HepG2 (cell line): ENCODE results near the gene CLTCL1.

Experiments used
- GABPA ChIP-seq, 2 experiments: IDR thresholded peaks; 2 replicates each; pipeline ENCODE4 v1.6.1; 2011 to 2016; ENCODE audit warnings: low read depth in 2 of 2, low read length in 1 of 2, missing biosample characterization in 1 of 2, missing genetic modification characterization in 1 of 2
- NFKBIZ ChIP-seq: IDR thresholded peaks from 2 replicates; pipeline ENCODE4 v1.6.1; 2018; ENCODE audit warnings: missing genetic modification reagents, missing compliant biosample characterization
- PRPF4 ChIP-seq: fragments of 200-400 bp; formaldehyde crosslinking; IDR thresholded peaks from 2 replicates; pipeline ENCODE4 v1.6.1; 2016; ENCODE audit warnings: low read length, low read depth; ENCODE audit not compliant: poor library complexity, severe bottlenecking
- SMC3 ChIP-seq: IDR thresholded peaks from 2 replicates; pipeline ENCODE4 v1.6.1; 2011; ENCODE audit warnings: low read length, improper control_type of control experiment
- TCF7L2 ChIP-seq: IDR thresholded peaks from 2 replicates; pipeline ENCODE4 v1.6.1; 2011; ENCODE audit warnings: mild to moderate bottlenecking, low read depth, low read length, moderate library complexity
- ZNF17 ChIP-seq: sonication (generic); formaldehyde crosslinking; IDR thresholded peaks from 2 replicates; pipeline ENCODE4 v1.5.0; 2020; ENCODE audit warnings: mild to moderate bottlenecking, missing genetic modification reagents
- ZNF383 ChIP-seq: sonication (generic); formaldehyde crosslinking; IDR thresholded peaks from 2 replicates; pipeline ENCODE4 v1.4.0; 2020; ENCODE audit warnings: missing genetic modification reagents, mild to moderate bottlenecking, borderline replicate concordance
- ZNF496 ChIP-seq: sonication (generic); formaldehyde crosslinking; IDR thresholded peaks from 2 replicates; pipeline ENCODE4 v1.8.1; 2023; ENCODE audit warnings: mild to moderate bottlenecking, moderate library complexity, missing genetic modification reagents; ENCODE audit not compliant: insufficient replicate concordance
- TF ChIP-seq, protein P1 (sequence below): sonication (generic); formaldehyde crosslinking; IDR thresholded peaks from 2 replicates; pipeline ENCODE4 v1.4.0; 2020; ENCODE audit warnings: missing genetic modification reagents

DNA sequence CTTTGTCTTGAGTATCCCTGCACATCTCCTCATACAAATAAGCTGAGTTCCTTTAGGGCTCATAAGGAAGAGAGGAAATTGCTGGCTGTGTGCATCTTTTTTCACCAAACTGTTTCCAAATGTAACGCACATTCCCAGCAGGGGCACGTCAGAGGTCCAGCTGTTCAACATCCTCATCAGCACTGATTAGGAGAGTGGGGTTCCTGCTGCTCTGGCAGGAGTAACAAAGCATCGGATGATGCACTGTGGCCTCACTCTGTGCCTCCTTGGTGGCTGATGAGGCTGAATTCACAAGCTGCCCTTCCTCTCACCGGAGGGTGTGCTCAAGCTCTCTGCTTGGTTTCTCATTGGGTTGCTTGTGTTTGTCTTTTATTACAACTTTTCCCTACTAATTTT is 77.4 kb downstream of the CLTCL1 start:
- TF ChIP-seq ZNF496 (CRISPR knock-in tag) (no peak), PRPF4 (no peak), SMC3 (no peak), TCF7L2 (no peak), NFKBIZ (CRISPR knock-in tag) (no peak), ZNF17 (CRISPR knock-in tag) (no peak), ZNF383 (CRISPR knock-in tag) (no peak), GABPA (IDR thresholded peaks at IDR 0.05; ENCODE audit: low read depth, low read length) (no peak), GABPA (CRISPR knock-in tag; IDR thresholded peaks at IDR 0.05; ENCODE audit: low read depth) (no peak)
- TF ChIP-seq, protein P1, sequence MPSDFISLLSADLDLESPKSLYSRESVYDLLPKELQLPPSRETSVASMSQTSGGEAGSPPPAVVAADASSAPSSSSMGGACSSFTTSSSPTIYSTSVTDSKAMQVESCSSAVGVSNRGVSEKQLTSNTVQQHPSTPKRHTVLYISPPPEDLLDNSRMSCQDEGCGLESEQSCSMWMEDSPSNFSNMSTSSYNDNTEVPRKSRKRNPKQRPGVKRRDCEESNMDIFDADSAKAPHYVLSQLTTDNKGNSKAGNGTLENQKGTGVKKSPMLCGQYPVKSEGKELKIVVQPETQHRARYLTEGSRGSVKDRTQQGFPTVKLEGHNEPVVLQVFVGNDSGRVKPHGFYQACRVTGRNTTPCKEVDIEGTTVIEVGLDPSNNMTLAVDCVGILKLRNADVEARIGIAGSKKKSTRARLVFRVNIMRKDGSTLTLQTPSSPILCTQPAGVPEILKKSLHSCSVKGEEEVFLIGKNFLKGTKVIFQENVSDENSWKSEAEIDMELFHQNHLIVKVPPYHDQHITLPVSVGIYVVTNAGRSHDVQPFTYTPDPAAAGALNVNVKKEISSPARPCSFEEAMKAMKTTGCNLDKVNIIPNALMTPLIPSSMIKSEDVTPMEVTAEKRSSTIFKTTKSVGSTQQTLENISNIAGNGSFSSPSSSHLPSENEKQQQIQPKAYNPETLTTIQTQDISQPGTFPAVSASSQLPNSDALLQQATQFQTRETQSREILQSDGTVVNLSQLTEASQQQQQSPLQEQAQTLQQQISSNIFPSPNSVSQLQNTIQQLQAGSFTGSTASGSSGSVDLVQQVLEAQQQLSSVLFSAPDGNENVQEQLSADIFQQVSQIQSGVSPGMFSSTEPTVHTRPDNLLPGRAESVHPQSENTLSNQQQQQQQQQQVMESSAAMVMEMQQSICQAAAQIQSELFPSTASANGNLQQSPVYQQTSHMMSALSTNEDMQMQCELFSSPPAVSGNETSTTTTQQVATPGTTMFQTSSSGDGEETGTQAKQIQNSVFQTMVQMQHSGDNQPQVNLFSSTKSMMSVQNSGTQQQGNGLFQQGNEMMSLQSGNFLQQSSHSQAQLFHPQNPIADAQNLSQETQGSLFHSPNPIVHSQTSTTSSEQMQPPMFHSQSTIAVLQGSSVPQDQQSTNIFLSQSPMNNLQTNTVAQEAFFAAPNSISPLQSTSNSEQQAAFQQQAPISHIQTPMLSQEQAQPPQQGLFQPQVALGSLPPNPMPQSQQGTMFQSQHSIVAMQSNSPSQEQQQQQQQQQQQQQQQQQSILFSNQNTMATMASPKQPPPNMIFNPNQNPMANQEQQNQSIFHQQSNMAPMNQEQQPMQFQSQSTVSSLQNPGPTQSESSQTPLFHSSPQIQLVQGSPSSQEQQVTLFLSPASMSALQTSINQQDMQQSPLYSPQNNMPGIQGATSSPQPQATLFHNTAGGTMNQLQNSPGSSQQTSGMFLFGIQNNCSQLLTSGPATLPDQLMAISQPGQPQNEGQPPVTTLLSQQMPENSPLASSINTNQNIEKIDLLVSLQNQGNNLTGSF = no peak
